GM12892 (cell line): ENCODE results near the gene CPNE2.

ENCODE experiments used
- POLR2A ChIP-seq: IDR thresholded peaks from 2 replicates; pipeline ENCODE4 v1.6.1; 2011; ENCODE audit warnings: low read depth, low read length, control low read depth
- POLR2AphosphoS5 ChIP-seq: IDR thresholded peaks from 2 replicates; pipeline ENCODE4 v1.6.1; 2011; ENCODE audit warnings: low read depth, low read length, control low read depth

GRCh38 chr16:57149391-57149790 is 57.0 kb downstream of the CPNE2 start:
- TF ChIP-seq POLR2AphosphoS5 (no peak), POLR2A (no peak)
